ENCODE results near the gene VPS45.

Gene VPS45

DNA sequence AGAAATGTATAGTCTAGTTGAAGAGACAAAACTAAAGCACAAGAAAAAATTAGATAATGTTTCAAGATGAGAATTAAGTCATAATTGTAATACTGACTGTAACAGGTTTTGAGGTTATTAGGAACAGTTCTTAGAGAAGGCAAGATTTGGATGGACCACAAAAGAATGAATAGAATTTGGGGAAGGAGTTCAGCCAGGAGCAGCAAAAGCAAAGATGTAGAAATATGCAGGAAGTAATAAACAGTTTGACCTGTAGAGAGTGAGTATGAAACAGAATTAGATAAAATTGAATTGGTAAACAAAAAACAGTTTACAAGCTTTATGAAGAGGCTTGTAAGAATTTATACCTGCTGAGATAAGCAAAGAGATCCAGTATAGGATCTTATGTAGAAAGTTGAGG, 16.3 kb downstream of the VPS45 start:
- no peak for TF ChIP-seq CTCF (IDR thresholded peaks at IDR 0.05; ENCODE audit: low read length, missing control alignments)
- DNase-seq (ENCODE audit: low read depth), result no peak
- H3K4me3 ChIP-seq (replicated peaks; ENCODE audit: low read depth, low read length), result no peak overlapping the region

DNA sequence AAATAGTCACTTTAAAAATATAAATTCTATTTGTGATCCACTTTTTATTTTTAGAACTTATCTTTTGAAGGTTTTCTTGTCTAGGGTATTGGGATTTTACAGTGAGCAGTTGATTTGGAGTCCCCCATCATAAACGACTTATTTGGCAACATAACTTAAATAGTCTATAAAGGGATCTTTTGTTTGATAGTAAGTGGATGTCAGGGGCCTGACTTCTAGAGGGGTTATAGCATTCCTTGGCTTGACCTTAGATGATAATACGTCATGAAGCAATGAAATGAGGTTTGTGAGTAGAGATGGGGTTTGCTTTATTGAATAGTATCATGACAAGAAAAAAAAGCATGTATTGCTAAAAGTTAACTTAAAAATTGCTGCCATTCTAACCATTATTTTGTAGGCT, 17.8 kb downstream of the VPS45 start:
- no peak for TF ChIP-seq CTCF (IDR thresholded peaks at IDR 0.05; ENCODE audit: low read length, missing control alignments)
- H3K4me3 ChIP-seq (replicated peaks; ENCODE audit: low read depth, low read length), result no peak overlapping the region
- no peak for DNase-seq (ENCODE audit: low read depth)

DNA sequence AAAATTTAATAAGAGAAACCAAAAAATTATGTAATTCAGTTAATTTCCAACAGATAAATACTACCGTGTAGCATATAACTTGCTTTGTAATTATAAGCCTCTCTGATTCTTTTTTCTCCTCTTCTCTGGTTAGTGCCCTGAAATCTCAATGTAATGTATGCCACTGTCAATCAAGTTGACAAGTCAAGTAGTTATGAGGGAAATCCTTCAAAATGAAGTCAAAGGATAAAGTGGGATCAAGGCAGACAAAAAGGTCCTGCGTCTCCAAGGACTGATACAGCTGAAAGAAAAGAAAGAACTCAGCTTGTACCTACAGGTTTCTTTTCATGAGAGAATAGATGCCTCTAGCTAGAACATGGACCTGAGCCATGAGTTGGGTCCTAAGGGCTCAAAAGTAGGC, 19.8 kb downstream of the VPS45 start:
- H3K4me3 ChIP-seq (replicated peaks; ENCODE audit: low read depth, low read length), result no peak overlapping the region
- TF ChIP-seq CTCF (IDR thresholded peaks at IDR 0.05; ENCODE audit: low read length, missing control alignments), result no peak
- DNase-seq (ENCODE audit: low read depth), result no peak

DNA sequence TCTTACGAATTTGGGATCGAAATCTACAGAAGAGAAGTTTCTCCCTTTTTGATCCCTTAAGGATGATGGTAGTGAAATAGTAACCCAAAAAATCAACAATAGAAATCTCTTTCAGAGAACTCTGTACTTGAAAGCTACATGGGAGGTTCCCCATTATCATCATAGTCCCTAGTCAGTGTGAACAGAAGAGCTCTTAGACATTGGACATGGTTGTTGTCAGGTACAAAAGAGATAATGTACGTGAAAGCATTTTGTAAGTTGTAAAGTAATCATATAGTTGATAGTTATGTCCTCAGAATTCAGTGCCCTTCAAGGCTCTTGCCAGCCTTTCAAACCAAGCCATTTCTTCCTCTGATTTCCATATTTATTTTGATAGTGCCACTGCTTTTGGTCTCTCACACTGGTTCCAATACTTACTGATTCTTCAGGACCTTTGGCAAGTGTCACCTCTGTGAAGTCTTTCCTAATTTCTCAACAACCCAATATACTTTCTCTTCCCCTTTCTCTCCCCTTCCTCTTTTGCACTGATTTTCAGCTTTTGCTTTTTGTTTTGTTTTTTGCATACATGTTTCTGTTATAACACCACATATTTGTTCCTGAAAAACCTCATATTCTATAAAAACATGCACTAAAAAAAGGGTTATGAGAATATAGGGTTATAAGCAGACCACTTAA, 22.4 kb downstream of the VPS45 start:
- no peak for TF ChIP-seq CTCF (IDR thresholded peaks at IDR 0.05; ENCODE audit: low read length, missing control alignments)
- no peak for DNase-seq (ENCODE audit: low read depth)
- H3K4me3 ChIP-seq (replicated peaks; ENCODE audit: low read depth, low read length), result no peak overlapping the region

- no peak overlapping the region for H3K4me3 ChIP-seq (replicated peaks; ENCODE audit: low read depth, low read length)
- TF ChIP-seq CTCF (IDR thresholded peaks at IDR 0.05; ENCODE audit: low read length, missing control alignments), result no peak
- no peak for DNase-seq (ENCODE audit: low read depth)
These were observed 24.7 kb downstream of the VPS45 start for GRCh38 chr1:150092180-150092791.

DNA sequence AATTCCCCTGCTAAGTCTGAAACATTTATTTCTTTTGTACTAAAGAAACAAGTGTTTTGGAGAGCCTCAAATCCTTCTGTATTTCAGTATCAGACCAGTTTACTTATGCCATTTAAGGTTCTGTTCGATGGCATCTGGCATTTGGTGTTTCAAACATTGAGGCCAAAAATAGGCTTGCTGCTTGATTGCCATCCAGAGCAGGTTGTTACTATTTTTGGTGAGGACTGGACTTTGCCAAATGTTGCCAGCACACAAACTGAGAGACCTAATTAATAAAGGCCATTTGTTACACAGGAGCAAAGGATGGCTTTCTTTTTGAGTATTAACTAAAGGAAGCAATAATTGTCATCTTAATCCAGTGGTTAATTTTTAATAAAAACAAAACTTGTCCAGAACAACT, 26.2 kb downstream of the VPS45 start:
- H3K4me3 ChIP-seq (replicated peaks; ENCODE audit: low read depth, low read length), result no peak overlapping the region
- DNase-seq (ENCODE audit: low read depth), result no peak
- no peak for TF ChIP-seq CTCF (IDR thresholded peaks at IDR 0.05; ENCODE audit: low read length, missing control alignments)

Data from fibroblast of pulmonary artery (primary cell).